Kidney epithelial cell (primary cell): ENCODE results near the gene CLASRP. TPM values are rescaled to one million over a fixed set of nuclear protein-coding genes. Genes with fewer than 3 reads are reported as not detected.

Experiments used
- DNase-seq: peaks from one replicate; pipeline ENCODE4 v3.0.0-alpha.2; 2010; ENCODE audit warnings: low read depth
- H3K27me3 ChIP-seq: 2 replicates; pipeline ENCODE4 v1.6.0; 2011; ENCODE audit warnings: low read length; ENCODE audit not compliant: control insufficient read depth, insufficient read depth
- H3K36me3 ChIP-seq: 2 replicates; pipeline ENCODE4 v1.5.1; 2011; ENCODE audit warnings: low read length; ENCODE audit not compliant: control insufficient read depth, insufficient read depth
- H3K4me3 ChIP-seq: 2 replicates; pipeline ENCODE4 v1.5.1; 2011; ENCODE audit warnings: low read depth, mild to moderate bottlenecking, control low read depth, low read length
- total RNA-seq: library from RNA; depleted of rRNA; stranded (reverse); fragments of >200 nt; gene quantifications from 2 replicates; pipeline ENCODE4 v1.2.3, GENCODE V29; 2015
- TF ChIP-seq, protein P1 (sequence below): IDR thresholded peaks from 2 replicates; pipeline ENCODE4 v1.5.1; 2011; ENCODE audit warnings: mild to moderate bottlenecking, moderate library complexity, low read length, control low read depth, inconsistent platforms; ENCODE audit not compliant: insufficient read depth, poor library complexity, severe bottlenecking

The CLASRP gene, protein sequence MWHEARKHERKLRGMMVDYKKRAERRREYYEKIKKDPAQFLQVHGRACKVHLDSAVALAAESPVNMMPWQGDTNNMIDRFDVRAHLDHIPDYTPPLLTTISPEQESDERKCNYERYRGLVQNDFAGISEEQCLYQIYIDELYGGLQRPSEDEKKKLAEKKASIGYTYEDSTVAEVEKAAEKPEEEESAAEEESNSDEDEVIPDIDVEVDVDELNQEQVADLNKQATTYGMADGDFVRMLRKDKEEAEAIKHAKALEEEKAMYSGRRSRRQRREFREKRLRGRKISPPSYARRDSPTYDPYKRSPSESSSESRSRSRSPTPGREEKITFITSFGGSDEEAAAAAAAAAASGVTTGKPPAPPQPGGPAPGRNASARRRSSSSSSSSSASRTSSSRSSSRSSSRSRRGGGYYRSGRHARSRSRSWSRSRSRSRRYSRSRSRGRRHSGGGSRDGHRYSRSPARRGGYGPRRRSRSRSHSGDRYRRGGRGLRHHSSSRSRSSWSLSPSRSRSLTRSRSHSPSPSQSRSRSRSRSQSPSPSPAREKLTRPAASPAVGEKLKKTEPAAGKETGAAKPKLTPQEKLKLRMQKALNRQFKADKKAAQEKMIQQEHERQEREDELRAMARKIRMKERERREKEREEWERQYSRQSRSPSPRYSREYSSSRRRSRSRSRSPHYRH
- 65.7 and 77.9 TPM in 2 replicates for total RNA-seq

DNA sequence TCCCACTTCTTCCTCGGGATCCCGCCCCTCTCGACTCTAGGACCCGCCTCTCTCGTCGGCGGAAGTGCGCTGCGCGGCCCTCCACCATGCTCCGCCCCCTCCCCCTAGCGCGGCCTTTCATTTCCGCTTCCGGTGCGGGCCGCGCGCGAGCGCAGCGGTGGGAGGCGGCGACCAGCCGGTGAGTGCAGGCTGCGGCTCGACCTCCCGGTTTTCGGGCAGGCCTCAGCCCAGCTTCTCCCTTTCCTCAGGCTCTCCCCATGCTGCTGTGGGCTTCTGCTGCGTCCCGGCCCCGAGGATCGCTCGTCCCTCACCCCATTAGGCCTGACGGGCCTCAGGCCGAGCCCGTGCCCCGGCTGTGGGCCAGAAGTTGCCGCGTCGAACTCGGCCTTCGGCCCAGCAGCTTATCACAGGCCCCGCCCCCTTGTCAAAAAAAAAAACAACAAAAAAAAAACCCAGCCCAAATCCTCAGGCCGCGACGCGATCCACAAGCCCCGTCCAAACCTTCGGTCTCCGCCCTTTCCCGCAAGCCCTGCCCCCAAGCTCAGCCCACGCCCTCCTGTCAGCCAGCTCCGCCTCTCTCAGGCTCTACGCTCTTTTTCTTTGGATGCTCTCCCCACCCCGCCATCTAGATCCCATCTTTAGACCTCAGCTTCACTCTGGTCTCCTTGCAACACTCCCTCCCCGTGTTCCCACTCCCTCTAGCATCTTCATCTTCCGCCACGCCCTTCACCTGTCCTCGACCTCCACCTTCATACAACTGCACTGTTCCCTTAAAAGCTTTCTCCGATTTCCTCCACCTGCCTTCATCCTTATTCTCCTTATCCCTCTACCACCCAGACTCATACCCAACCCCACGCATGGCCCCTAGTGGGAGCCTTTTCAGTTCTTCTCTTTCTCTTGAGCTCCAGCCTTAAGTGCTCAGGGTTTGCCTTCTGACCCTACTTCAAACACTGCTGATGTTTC lies at the start of gene CLASRP:
Gene CLASRP (plus strand): TSS at position 115 of the 963 bp plus-strand sequence. CDS start 1,168 bp downstream, outside the sequence.
- Histone ChIP-seq H3K36me3 (peaks cover 6% of the 10 kb centered on the region), H3K4me3 (peak within 1 kb of the TSS; percentile 68), H3K27me3 (no peaks in the 10 kb centered on the region)
- peak; percentile 34 for DNase-seq
- TF ChIP-seq, protein P1, sequence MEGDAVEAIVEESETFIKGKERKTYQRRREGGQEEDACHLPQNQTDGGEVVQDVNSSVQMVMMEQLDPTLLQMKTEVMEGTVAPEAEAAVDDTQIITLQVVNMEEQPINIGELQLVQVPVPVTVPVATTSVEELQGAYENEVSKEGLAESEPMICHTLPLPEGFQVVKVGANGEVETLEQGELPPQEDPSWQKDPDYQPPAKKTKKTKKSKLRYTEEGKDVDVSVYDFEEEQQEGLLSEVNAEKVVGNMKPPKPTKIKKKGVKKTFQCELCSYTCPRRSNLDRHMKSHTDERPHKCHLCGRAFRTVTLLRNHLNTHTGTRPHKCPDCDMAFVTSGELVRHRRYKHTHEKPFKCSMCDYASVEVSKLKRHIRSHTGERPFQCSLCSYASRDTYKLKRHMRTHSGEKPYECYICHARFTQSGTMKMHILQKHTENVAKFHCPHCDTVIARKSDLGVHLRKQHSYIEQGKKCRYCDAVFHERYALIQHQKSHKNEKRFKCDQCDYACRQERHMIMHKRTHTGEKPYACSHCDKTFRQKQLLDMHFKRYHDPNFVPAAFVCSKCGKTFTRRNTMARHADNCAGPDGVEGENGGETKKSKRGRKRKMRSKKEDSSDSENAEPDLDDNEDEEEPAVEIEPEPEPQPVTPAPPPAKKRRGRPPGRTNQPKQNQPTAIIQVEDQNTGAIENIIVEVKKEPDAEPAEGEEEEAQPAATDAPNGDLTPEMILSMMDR: no peak

GRCh38 chr19:44990459-44990858 lies 48.4 kb upstream of the CLASRP start:
- TF ChIP-seq, protein P1: no peak
- no peak overlapping the region for H3K4me3 ChIP-seq
- H3K36me3 ChIP-seq: peaks cover 1% of the 10 kb centered on the region

DNA sequence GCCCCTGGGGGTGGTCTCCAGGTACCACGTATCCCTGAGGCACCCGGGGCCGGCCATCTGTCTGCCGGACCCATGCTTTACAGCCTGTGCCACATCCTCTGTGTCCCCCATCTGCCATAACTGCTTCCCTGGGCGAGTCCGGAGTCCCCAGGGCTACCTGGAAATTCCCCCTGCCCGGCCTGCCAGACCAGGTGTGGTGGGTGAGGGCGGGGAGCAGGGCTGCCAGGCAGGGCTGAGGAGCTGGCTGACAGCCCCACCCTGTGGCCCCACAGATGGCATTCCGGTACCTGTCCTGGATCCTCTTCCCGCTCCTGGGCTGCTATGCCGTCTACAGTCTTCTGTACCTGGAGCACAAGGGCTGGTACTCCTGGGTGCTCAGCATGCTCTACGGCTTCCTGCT lies 47.9 kb upstream of the CLASRP start:
- H3K4me3 ChIP-seq: no peak overlapping the region
- TF ChIP-seq, protein P1: no peak
- no peaks in the 10 kb centered on the region for H3K27me3 ChIP-seq
- peaks cover 1% of the 10 kb centered on the region for H3K36me3 ChIP-seq
- no peak for DNase-seq

More at GRCh38 chr19:44990459-44990858, 48.4 kb upstream of the CLASRP start:
- DNase-seq: no peak
- H3K27me3 ChIP-seq: no peaks in the 10 kb centered on the region

- no peak for DNase-seq
- TF ChIP-seq, protein P1: no peak
- Histone ChIP-seq H3K36me3 (peaks cover 1% of the 10 kb centered on the region), H3K4me3 (no peak overlapping the region), H3K27me3 (no peaks in the 10 kb centered on the region)
Measured at GRCh38 chr19:44992336-44993163, 46.3 kb upstream of the CLASRP start.

GRCh38 chr19:44993526-44993925 lies 45.3 kb upstream of the CLASRP start:
- Histone ChIP-seq H3K36me3 (peaks cover 1% of the 10 kb centered on the region), H3K27me3 (no peaks in the 10 kb centered on the region), H3K4me3 (no peak overlapping the region)
- TF ChIP-seq, protein P1: no peak
- no peak for DNase-seq
